GM18517 (cell line): ENCODE results near the gene RIPPLY2.
"Not testable (repeated sequence)": the region's sequence is repeated elsewhere in the genome, so short reads cannot be mapped to it uniquely, and the experiment has no call there.

ENCODE experiments used
- ATAC-seq: cut with Tn5 transposase; IDR thresholded peaks from one replicate; pipeline ENCODE4 v1.9.1; 2021; ENCODE audit warnings: mild to moderate bottlenecking, moderate library complexity; ENCODE audit not compliant: unreplicated experiment

The RIPPLY2 gene

GRCh38 chr6:83893024-83893423 lies 39.9 kb downstream of the RIPPLY2 start:
- ATAC-seq, result no peak

- not testable (repeated sequence) for ATAC-seq
Observed at GRCh38 chr6:83897094-83897493, 43.9 kb downstream of the RIPPLY2 start.

- ATAC-seq, result no peak
Observed at GRCh38 chr6:83901624-83902023, 48.5 kb downstream of the RIPPLY2 start.

GRCh38 chr6:83904395-83904794 lies 51.2 kb downstream of the RIPPLY2 start:
- no peak for ATAC-seq

GRCh38 chr6:83905648-83906047 lies 52.5 kb downstream of the RIPPLY2 start:
- no peak for ATAC-seq
